Adrenal gland (tissue), 12 donors: Measurements from ENCODE around the gene POLE. TPM values are rescaled to one million over a fixed set of nuclear protein-coding genes. Genes with fewer than 3 reads are reported as not detected.

Source experiments
- DNase-seq, 7 donors: peaks; one replicate each; pipeline ENCODE4 v3.0.0-alpha.2; 2019 to 2020
- H3K27ac ChIP-seq, 5 donors: fragments of 200-600 bp; sonication (generic) in 4 of 5; 1 replicate in 3 of 5; 2 replicates in 2 of 5; pipeline versions ENCODE4 v1.5.1 to v1.8.0; 2016 to 2020; ENCODE audit warnings: mild to moderate bottlenecking in 1 of 5
- H3K27me3 ChIP-seq: fragments of 200-600 bp; 2 replicates; pipeline ENCODE4 v1.8.0; 2021
- H3K36me3 ChIP-seq, 2 donors: fragments of 200-600 bp; replicated peaks in 1 of 2; 1 replicate in 1 of 2; 2 replicates in 1 of 2; pipeline versions ENCODE4 v1.5.1 to v1.8.0; 2018 to 2022
- H3K4me1 ChIP-seq, 2 donors: fragments of 200-600 bp; replicated peaks in 1 of 2; 1 replicate in 1 of 2; 2 replicates in 1 of 2; pipeline versions ENCODE4 v1.5.1 to v1.8.0; 2018 to 2021
- H3K4me3 ChIP-seq, 4 donors: fragments of 200-600 bp; sonication (generic) in 3 of 4; one replicate each; pipeline ENCODE4 v1.5.1; 2016 to 2018
- H3K9me3 ChIP-seq, 3 donors: fragments of 200-600 bp; sonication (generic) in 1 of 3; replicated peaks in 1 of 3; 1 replicate in 2 of 3; 2 replicates in 1 of 3; pipeline versions ENCODE4 v1.5.1 to v1.8.0; 2016 to 2021
- POLR2A ChIP-seq, 2 donors: fragments of 450-650 bp; IDR thresholded peaks; one replicate each; pipeline ENCODE4 v1.6.1; 2017; ENCODE audit warnings: antibody characterized with exemption in 2 of 2, mild to moderate bottlenecking in 2 of 2, moderate library complexity in 1 of 2
- WGBS, 4 donors: extraction: QIAGEN DNeasy Blood & Tissue Kit in 2 of 4; methylation state at CpG; one replicate each; pipeline versions ENCODE4 v1.1.5 to v1.1.7; 2013 to 2017; 5-methylcytosine and 5-hydroxymethylcytosine counted together
- intact Hi-C, 2 donors: fragments of 100-400 bp; cut with DNase I; formaldehyde crosslinking; loops; one replicate each; pipeline versions ENCODE4 v1.14.1 to v1.15.0; 2022 to 2023
- polyA plus RNA-seq, 3 donors: library from polyadenylated mRNA; stranded (reverse); fragments of 200-250 nt in 2 of 3; fragments of 350-450 nt in 1 of 3; fragmentation: Illumina TruSeq in 1 of 3; extraction: RNeasy Lipid Tissue Mini Kit (QIAGEN cat#74804) in 1 of 3; gene quantifications; one replicate each; pipeline ENCODE4 v1.2.3, GENCODE V29; 2013 to 2014
- total RNA-seq, 9 donors: library from RNA; depleted of rRNA in 4 of 9; stranded (reverse); fragments of >200 nt in 4 of 9; fragments of 120-200 nt in 1 of 9; fragmentation: NEBNext Ultra II Directional in 1 of 9; extraction: Animal tissue kit (Norgen Biotek cat#: 25700) in 1 of 9; gene quantifications; one replicate each; pipeline versions ENCODE4 v1.1.0 to v1.2.4, GENCODE V29; 2013 to 2023
- TF ChIP-seq, protein P1 (sequence below), 6 experiments: fragments of 450-650 bp in 4 of 6; fragments of 200-600 bp in 2 of 6; sonication (generic) in 1 of 6; IDR thresholded peaks; 1 replicate in 5 of 6; 2 replicates in 1 of 6; pipeline versions ENCODE4 v1.5.1 to v1.8.0; 2016 to 2021; ENCODE audit warnings: antibody characterized with exemption in 6 of 6, mild to moderate bottlenecking in 2 of 6, moderate library complexity in 1 of 6
- donor health status: healthy with polysubstance abuse.
- donor health status: Bipolar disorder and iron deficiency.
- donor health status: DM: yes; HTN: yes; CAD: no.
- donor health status: DM: no; HTN: no; CAD: no.
- donor health status: DM: no; HTN: no; CAD: no.
- donor health status: DM: yes; HTN: yes; CAD: no.

POLE gene
- total and polyA plus RNA-seq, 12 donors = 4.0 to 43.2 (median 16.1) TPM

DNA sequence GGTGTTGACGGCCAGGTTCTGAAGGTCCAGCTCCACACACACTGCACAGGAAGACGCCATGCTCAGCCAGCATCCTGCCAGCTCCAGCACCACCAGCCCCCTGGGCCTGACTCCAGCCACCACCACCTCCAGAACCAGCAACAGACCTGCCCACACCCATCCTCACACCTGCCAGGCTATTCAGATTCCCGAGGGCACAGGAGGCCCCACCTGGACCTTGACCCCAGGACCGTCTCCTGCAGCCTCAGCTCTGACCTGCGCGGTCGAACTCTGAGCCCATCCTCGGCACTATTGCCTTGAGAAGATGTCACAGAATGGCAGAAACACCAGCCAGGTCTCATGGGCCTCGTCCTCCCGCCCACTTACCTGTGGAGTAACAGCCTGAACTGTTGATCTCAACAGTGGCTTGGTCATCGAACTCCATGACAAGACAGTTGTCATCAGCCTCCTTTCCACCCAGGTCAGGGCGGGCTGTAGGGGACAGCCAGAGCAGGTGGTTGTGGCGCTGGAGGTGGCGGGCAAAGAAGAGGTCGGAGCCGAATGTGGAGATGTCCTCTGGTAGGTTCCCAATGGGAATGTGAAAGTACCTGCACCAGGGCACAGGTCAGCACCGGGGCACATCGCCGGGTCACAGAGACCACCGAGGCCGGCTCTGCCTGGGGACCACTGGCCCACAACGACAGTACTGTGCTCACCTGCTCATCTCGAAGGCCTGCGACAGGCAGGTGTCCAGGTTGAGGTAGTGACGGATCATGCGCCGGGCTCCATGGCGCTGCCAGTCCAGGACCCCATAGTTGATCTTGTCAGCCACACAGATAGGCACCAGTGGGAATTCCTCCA, 45.1 kb downstream of the POLE start:
- H3K27me3 ChIP-seq = no peaks in the 10 kb centered on the region
- intact Hi-C loops = no loop called here
- WGBS, 4 donors = 95 to 97% (median 96%) methylated on average over 11 to 28 of the region's 28 CpGs
- H3K4me1 ChIP-seq = no peaks in the 10 kb centered on the region
- peaks cover 0 to 26% of the 10 kb centered on the region in 2 donors for H3K36me3 ChIP-seq
- TF ChIP-seq, protein P1, sequence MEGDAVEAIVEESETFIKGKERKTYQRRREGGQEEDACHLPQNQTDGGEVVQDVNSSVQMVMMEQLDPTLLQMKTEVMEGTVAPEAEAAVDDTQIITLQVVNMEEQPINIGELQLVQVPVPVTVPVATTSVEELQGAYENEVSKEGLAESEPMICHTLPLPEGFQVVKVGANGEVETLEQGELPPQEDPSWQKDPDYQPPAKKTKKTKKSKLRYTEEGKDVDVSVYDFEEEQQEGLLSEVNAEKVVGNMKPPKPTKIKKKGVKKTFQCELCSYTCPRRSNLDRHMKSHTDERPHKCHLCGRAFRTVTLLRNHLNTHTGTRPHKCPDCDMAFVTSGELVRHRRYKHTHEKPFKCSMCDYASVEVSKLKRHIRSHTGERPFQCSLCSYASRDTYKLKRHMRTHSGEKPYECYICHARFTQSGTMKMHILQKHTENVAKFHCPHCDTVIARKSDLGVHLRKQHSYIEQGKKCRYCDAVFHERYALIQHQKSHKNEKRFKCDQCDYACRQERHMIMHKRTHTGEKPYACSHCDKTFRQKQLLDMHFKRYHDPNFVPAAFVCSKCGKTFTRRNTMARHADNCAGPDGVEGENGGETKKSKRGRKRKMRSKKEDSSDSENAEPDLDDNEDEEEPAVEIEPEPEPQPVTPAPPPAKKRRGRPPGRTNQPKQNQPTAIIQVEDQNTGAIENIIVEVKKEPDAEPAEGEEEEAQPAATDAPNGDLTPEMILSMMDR (IDR thresholded peaks at IDR 0.05) = no peak
- TF ChIP-seq POLR2A (IDR thresholded peaks at IDR 0.05) = no peak
- no peak overlapping the region for H3K27ac ChIP-seq
- DNase-seq = no peak
- H3K9me3 ChIP-seq = no peaks in the 10 kb centered on the region
- no peak overlapping the region for H3K4me3 ChIP-seq

DNA sequence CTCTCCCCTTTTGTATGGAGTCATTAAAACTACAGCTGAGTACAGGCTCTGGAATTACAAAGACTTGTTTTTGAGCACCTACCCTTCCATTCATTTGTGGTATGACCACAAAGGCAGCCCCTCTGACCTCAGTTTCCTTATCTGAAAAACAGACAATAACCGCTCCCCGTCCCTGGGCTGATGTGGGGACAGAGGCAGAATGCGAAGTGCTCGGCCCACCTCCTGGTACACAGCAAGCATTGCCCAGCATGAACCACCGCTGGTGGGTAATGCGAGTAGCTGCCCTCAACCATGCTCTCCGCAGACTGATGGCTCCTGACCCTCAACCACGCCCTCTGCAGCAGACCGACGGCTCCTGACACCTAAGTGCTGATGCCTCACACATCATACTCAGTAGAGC, 46.2 kb downstream of the POLE start:
- intact Hi-C loops = no loop called here

DNA sequence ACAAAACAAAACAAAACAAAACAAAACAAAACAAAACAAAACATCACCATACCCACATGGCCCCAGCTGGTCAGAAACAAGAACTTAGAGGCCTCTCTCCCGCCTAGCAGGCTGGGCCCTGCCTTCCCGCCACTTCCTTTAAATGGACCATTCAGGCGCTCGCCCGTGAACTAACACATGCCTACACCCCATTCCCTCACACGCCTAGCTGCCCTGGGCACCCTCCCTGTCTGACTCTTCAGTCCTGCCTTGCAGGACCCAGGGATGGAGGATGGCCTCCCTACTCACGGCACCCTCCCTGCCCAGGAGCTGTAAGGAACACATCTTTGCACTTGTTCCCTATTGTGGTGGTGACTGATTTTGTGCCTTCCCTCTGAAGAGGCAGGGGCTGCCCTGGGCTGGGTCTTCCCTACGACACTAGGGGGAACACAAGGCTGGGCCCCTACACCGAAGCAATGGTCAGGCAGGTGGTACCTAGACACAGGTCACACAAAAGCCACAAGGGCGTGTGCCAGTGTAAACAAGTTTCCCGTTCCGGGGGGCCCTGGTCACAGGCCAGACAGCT, 47.1 kb downstream of the POLE start:
- Histone ChIP-seq H3K36me3 (peaks cover 0 to 42% of the 10 kb centered on the region in 2 donors), H3K27me3 (no peaks in the 10 kb centered on the region), H3K4me3 (no peak overlapping the region), H3K27ac (no peak overlapping the region), H3K4me1 (no peaks in the 10 kb centered on the region), H3K9me3 (no peaks in the 10 kb centered on the region)
- WGBS, 4 donors = 93 to 96% (median 94%) methylated on average over 10 to 12 of the region's 12 CpGs
- intact Hi-C loops = no loop called here
- no peak for DNase-seq
- TF ChIP-seq, protein P1 (IDR thresholded peaks at IDR 0.05) = no peak
- TF ChIP-seq POLR2A (IDR thresholded peaks at IDR 0.05) = no peak

More for the DNA sequence above, 46.2 kb downstream of the POLE start:
- H3K4me1 ChIP-seq = no peaks in the 10 kb centered on the region
- no peak overlapping the region for H3K27ac ChIP-seq
- no peak for DNase-seq
- no peak overlapping the region for H3K4me3 ChIP-seq
- no peak for TF ChIP-seq POLR2A (IDR thresholded peaks at IDR 0.05)
- TF ChIP-seq, protein P1 (IDR thresholded peaks at IDR 0.05) = no peak
- WGBS, 4 donors = 76 to 95% (median 82%) methylated on average over 5 to 10 of the region's 10 CpGs
- H3K36me3 ChIP-seq = peaks cover 0 to 33% of the 10 kb centered on the region in 2 donors
- no peaks in the 10 kb centered on the region for H3K9me3 ChIP-seq
- no peaks in the 10 kb centered on the region for H3K27me3 ChIP-seq

DNA sequence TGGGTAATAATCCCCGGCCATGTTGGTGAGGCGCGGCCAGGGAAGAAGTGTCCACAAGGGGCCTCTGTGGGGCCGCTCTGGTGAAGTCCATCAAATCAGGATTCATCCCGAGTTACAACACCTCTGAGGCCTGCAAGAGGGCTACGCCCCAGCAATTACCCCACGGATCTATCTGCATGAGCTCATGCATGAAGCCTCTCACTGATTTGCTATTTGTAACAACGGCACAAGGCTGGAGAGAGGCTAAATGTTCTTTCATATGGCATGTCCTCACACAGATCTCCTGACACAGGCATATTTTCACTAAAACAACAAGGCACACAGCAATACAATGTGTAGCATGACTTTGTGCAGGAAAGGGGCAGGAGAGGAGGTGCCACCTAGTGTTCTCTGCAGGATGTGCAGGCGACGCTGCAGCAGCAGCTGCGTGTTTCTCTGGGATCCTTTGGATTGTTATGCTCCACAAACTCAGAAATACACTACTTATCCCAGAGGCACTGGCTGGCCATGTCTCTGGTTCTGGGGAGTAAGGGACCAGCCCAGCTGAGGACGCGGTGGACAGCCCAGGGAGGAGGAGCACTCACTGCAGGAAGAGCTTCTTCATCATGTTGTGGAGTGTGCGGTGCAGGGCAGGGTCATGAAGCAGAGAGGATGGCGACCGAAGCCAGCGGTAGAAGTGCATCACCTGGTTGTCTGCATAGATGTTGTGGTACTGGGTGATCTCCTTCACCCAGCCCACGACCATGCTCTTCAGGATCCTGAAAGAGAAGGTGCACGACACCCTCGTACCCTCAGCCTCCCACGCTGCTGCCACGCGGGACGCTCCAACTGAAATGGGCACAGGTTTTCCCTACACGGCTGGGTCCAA, 48.4 kb downstream of the POLE start:
- intact Hi-C loops = no loop called here
- DNase-seq = peak in 1 of 7 donors; percentile 32
- Histone ChIP-seq H3K27me3 (no peaks in the 10 kb centered on the region), H3K27ac (no peak overlapping the region), H3K36me3 (peaks cover 0 to 45% of the 10 kb centered on the region in 2 donors), H3K4me1 (no peaks in the 10 kb centered on the region), H3K4me3 (no peak overlapping the region), H3K9me3 (no peaks in the 10 kb centered on the region)
- WGBS, 4 donors = 80 to 86% (median 83%) methylated on average over 24 to 25 of the region's 25 CpGs
- TF ChIP-seq POLR2A (IDR thresholded peaks at IDR 0.05) = no peak
- TF ChIP-seq, protein P1 (IDR thresholded peaks at IDR 0.05) = peak; percentile 41 to 70 (median 55)
